ENCODE data around the gene MOB1B. TPM values are rescaled to one million over a fixed set of nuclear protein-coding genes. Genes with fewer than 3 reads are reported as not detected.

Gene MOB1B
- total and polyA plus RNA-seq, 2 experiments from 2014 or later, result 7.5 to 10.2 TPM

DNA sequence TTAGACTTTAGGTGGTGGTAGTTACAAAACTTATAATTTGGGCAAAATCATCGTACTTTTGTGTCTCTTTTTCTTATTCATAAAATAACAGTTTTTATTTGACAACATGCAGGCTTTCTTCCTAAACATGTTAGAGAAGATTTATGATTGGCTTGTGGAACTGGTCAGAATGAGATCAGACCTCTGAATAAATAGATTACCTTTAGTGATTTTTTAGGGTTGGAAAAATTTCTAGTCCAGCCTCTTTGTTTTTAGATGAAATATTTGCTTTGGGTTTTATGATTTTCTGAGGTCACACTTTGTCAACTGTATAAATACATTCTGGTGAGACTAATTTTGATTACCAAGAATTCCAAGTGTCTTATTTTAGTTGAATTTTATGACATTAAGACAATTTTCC is 29.2 kb downstream of the MOB1B start:
- H3K36me3 ChIP-seq (ENCODE audit: low read depth), result no peaks in the 10 kb centered on the region
- no peak overlapping the region for H3K27ac ChIP-seq
- H4K20me1 ChIP-seq (ENCODE audit: insufficient read depth), result no peaks in the 10 kb centered on the region
- no peak for TF ChIP-seq EZH2phosphoT487 (IDR thresholded peaks at IDR 0.05; ENCODE audit: insufficient read depth, low read depth)
- no peak for TF ChIP-seq EZH2 (IDR thresholded peaks at IDR 0.05; ENCODE audit: insufficient read depth, poor library complexity, severe bottlenecking)
- no peaks in the 10 kb centered on the region for H3K9me3 ChIP-seq (ENCODE audit: low read depth)
- in situ Hi-C loops (cut with MboI), result no loop called here
- H3F3A ChIP-seq (ENCODE audit: insufficient read depth), result no peaks in the 10 kb centered on the region; the same call in 1 of the 2 replicates
- no peaks in the 10 kb centered on the region for H3K27me3 ChIP-seq (replicated peaks; ENCODE audit: insufficient read depth)
- H3K4me2 ChIP-seq (ENCODE audit: unreplicated experiment), result no peak overlapping the region
- H3K9me2 ChIP-seq (ENCODE audit: insufficient read depth), result no peaks in the 10 kb centered on the region
- peaks cover 97% of the 10 kb centered on the region for H3K79me2 ChIP-seq (ENCODE audit: insufficient read depth)
- H3K9ac ChIP-seq, result no peak overlapping the region
- no peak overlapping the region for H2AFZ ChIP-seq
- WGBS, 2 experiments (ENCODE audit: low coverage in 1 of 2, low lambda C conversion rate in 2 of 2, missing lambda C conversion rate in 2 of 2), result 87 to 93% methylated on average over 1 of the region's 1 CpG
- H3K4me1 ChIP-seq (ENCODE audit: insufficient read depth), result peaks cover 6% of the 10 kb centered on the region
- no peak overlapping the region for H3K4me3 ChIP-seq
- DNase-seq, result no peak

DNA sequence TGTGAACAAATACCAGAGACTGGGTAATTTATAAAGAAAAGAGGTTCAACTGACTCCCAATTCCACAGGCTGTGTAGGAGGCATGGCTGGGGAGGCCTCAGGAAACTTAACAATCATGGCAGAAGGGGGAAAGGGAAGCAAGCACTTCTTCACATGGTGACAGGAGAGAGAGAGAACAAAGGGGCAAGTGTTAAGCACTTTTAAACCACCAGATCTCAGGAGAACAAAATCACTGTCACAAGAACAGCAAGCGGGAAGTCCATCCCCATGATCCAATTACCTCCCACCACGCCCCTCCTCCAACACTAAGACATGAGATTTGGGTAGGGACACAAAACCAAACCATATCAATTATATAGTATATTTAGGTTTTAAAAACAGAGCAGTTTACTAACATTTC is 30.8 kb downstream of the MOB1B start:
- Histone ChIP-seq H3K79me2 (ENCODE audit: insufficient read depth) (peaks cover 97% of the 10 kb centered on the region), H3K9ac (no peak overlapping the region), H3K4me2 (ENCODE audit: unreplicated experiment) (no peak overlapping the region), H3K27ac (no peak overlapping the region), H4K20me1 (ENCODE audit: insufficient read depth) (no peaks in the 10 kb centered on the region), H3K9me3 (ENCODE audit: low read depth) (no peaks in the 10 kb centered on the region), H3K9me2 (ENCODE audit: insufficient read depth) (no peaks in the 10 kb centered on the region), H3K27me3 (replicated peaks; ENCODE audit: insufficient read depth) (no peaks in the 10 kb centered on the region), H3K4me1 (ENCODE audit: insufficient read depth) (peaks cover 4% of the 10 kb centered on the region), H2AFZ (no peak overlapping the region), H3K4me3 (no peak overlapping the region), H3F3A (ENCODE audit: insufficient read depth) (no peaks in the 10 kb centered on the region; the same call in 1 of the 2 replicates), H3K36me3 (ENCODE audit: low read depth) (no peaks in the 10 kb centered on the region)
- in situ Hi-C loops (cut with MboI), result no loop called here
- TF ChIP-seq EZH2 (IDR thresholded peaks at IDR 0.05; ENCODE audit: insufficient read depth, poor library complexity, severe bottlenecking) (no peak), EZH2phosphoT487 (IDR thresholded peaks at IDR 0.05; ENCODE audit: insufficient read depth, low read depth) (no peak)
- DNase-seq, result no peak
- 98% methylated on average over 2 of the region's 2 CpGs for WGBS, 2 experiments (ENCODE audit: low coverage in 1 of 2, low lambda C conversion rate in 2 of 2, missing lambda C conversion rate in 2 of 2)

DNA sequence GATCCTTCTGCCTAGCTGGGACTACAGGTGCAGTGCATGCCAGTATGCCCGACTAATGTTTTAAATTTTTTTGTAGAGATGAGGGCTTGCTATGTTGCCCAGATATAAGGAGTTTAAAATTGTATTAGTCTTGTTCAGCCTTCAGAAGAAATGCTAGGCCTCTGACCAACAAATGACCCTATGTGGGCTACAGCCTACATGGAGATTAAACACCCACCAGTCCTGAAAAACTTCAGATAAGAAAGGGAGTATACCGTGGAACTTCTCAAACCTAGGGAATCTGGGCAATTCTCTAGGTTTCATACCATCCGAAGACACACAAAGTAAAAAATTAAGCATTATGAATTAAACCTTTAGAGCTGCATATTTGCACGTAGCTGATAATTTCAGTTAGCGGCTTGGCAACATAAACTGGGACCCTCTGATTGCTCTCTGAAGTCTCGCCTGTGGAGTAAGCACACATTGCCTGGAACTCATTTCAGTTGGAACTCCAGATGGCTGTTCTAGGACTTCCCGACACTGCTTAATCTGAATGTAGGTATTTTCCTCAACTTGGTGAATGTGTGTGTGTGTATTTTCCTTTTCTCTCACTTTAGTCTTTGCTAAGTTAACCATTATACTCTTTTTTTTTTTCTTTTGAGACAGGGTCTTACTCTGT is 33.0 kb downstream of the MOB1B start:
- H4K20me1 ChIP-seq (ENCODE audit: insufficient read depth), result no peaks in the 10 kb centered on the region
- in situ Hi-C loops (cut with MboI), result no loop called here
- no peaks in the 10 kb centered on the region for H3K9me3 ChIP-seq (ENCODE audit: low read depth)
- no peak overlapping the region for H3K27ac ChIP-seq
- WGBS, 2 experiments (ENCODE audit: low coverage in 1 of 2, low lambda C conversion rate in 2 of 2, missing lambda C conversion rate in 2 of 2), result 86 to 87% methylated on average over 7 of the region's 7 CpGs
- H2AFZ ChIP-seq, result no peak overlapping the region
- DNase-seq, result no peak
- no peak overlapping the region for H3K4me2 ChIP-seq (ENCODE audit: unreplicated experiment)
- no peaks in the 10 kb centered on the region; the same call in 1 of the 2 replicates for H3F3A ChIP-seq (ENCODE audit: insufficient read depth)
- H3K27me3 ChIP-seq (replicated peaks; ENCODE audit: insufficient read depth), result no peaks in the 10 kb centered on the region
- TF ChIP-seq EZH2 (IDR thresholded peaks at IDR 0.05; ENCODE audit: insufficient read depth, poor library complexity, severe bottlenecking), result no peak
- TF ChIP-seq EZH2phosphoT487 (IDR thresholded peaks at IDR 0.05; ENCODE audit: insufficient read depth, low read depth), result no peak
- H3K9ac ChIP-seq, result no peak overlapping the region
- peaks cover 97% of the 10 kb centered on the region for H3K79me2 ChIP-seq (ENCODE audit: insufficient read depth)
- no peaks in the 10 kb centered on the region; the same call in 1 of the 2 replicates for H3K4me1 ChIP-seq (ENCODE audit: insufficient read depth)
- H3K4me3 ChIP-seq, result no peak overlapping the region
- H3K9me2 ChIP-seq (ENCODE audit: insufficient read depth), result no peaks in the 10 kb centered on the region
- H3K36me3 ChIP-seq (ENCODE audit: low read depth), result no peaks in the 10 kb centered on the region

DNA sequence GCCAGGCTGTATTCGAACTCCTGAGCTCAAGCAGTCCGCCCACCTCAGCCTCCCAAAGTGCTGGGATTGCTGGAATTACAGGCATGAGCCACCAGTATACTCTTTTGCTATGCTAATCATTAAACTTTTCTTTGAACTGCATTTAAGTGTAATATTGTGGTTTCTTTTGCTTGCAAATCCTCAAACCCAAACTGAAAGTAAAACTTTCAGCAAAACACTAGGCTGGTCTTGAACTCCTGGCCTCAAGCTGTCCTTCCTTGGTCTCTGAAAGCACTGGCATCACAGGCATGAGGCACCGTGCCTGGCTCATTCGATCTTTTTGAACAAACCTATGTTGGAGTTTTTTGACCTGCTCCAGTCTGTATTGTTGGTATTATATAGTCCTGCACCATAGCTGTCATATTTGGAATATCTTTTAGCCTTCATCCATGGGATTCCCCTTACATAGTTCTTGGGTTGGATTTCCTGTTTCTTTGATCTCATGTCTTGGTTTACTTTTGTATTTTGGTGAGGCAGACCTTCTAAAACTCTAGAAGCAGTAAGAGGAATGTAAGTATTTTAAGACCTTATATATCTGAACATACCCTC is 34.1 kb downstream of the MOB1B start:
- Histone ChIP-seq H3K79me2 (ENCODE audit: insufficient read depth) (peaks cover 97% of the 10 kb centered on the region), H3K4me1 (ENCODE audit: insufficient read depth) (no peaks in the 10 kb centered on the region; the same call in 1 of the 2 replicates), H3K9ac (no peak overlapping the region), H3K4me3 (no peak overlapping the region), H4K20me1 (ENCODE audit: insufficient read depth) (no peaks in the 10 kb centered on the region), H3K4me2 (ENCODE audit: unreplicated experiment) (no peak overlapping the region), H3K9me2 (ENCODE audit: insufficient read depth) (no peaks in the 10 kb centered on the region), H3K9me3 (ENCODE audit: low read depth) (no peaks in the 10 kb centered on the region), H2AFZ (no peak overlapping the region), H3F3A (ENCODE audit: insufficient read depth) (no peaks in the 10 kb centered on the region), H3K27me3 (replicated peaks; ENCODE audit: insufficient read depth) (no peaks in the 10 kb centered on the region), H3K36me3 (ENCODE audit: low read depth) (no peaks in the 10 kb centered on the region), H3K27ac (no peak overlapping the region)
- in situ Hi-C loops (cut with MboI), result no loop called here
- TF ChIP-seq EZH2 (IDR thresholded peaks at IDR 0.05; ENCODE audit: insufficient read depth, poor library complexity, severe bottlenecking), result no peak
- TF ChIP-seq EZH2phosphoT487 (IDR thresholded peaks at IDR 0.05; ENCODE audit: insufficient read depth, low read depth), result no peak
- no peak for DNase-seq
- 98 to 99% methylated on average over 4 of the region's 4 CpGs for WGBS, 2 experiments (ENCODE audit: low coverage in 1 of 2, low lambda C conversion rate in 2 of 2, missing lambda C conversion rate in 2 of 2)

Measured in GM23248 (cell line).